ENCODE results near the gene EFCAB11. TPM values are rescaled to one million over a fixed set of nuclear protein-coding genes. Genes with fewer than 3 reads are reported as not detected.

EFCAB11 gene
- total and polyA plus RNA-seq, 2 of the 4 experiments (the other 2 are of a cell fraction), result 2.2 to 5.3 TPM

GRCh38 chr14:89748004-89748403, 206.5 kb downstream of the EFCAB11 start:
- WGBS, 2 experiments (ENCODE audit: extremely low coverage in 2 of 2, insufficient read length in 1 of 2), result no CpG with 5 or more reads among the region's 5 CpGs
- no peaks in the 10 kb centered on the region for H4K20me1 ChIP-seq (ENCODE audit: insufficient read depth, low read length)
- no peak overlapping the region for H3K9ac ChIP-seq (ENCODE audit: low read depth, low read length)
- no peak overlapping the region for H3K23ac ChIP-seq (ENCODE audit: low read depth, low read length)
- no peak overlapping the region for H2BK15ac ChIP-seq (ENCODE audit: low read depth, low read length)
- no peak overlapping the region for H3K18ac ChIP-seq (ENCODE audit: low read depth, low read length)
- no peak overlapping the region for H2BK5ac ChIP-seq (ENCODE audit: low read depth, low read length, poor library complexity, severe bottlenecking)
- no TSS peak for BruUV-seq (replicated peaks)
- CTCF ChIA-PET, result no interaction called here
- H3K36me3 ChIP-seq (ENCODE audit: control insufficient read depth, insufficient read depth, low read length), result no peaks in the 10 kb centered on the region
- H3K9me3 ChIP-seq (ENCODE audit: control insufficient read depth, insufficient read depth, low read length), result peaks cover 3% of the 10 kb centered on the region; the same call in 1 of the 2 replicates
- no peak overlapping the region for H2AK5ac ChIP-seq (ENCODE audit: low read depth, low read length)
- no peak overlapping the region for H4K91ac ChIP-seq (ENCODE audit: insufficient read depth, low read depth, low read length)
- peak; percentile 85 for ATAC-seq (ENCODE audit: low read depth)
- peaks cover 2% of the 10 kb centered on the region; the same call in 1 of the 2 replicates for H3K4me1 ChIP-seq (ENCODE audit: control insufficient read depth, insufficient read depth, low read length)
- H3K4ac ChIP-seq (ENCODE audit: low read depth, low read length), result no peak overlapping the region
- no peak overlapping the region for H3K4me3 ChIP-seq (ENCODE audit: insufficient read depth, low read depth, low read length)
- no peaks in the 10 kb centered on the region for H3K9me1 ChIP-seq (ENCODE audit: insufficient read depth, low read length)
- H2AFZ ChIP-seq (replicated peaks; ENCODE audit: low read length, poor library complexity), result no peak overlapping the region
- intact Hi-C loops (cut with micrococcal nuclease) (no loop called here), dilution Hi-C loops (cut with HindIII; ENCODE audit: low sequenced_read_pairs, unreplicated experiment) (no loop called here), in situ Hi-C loops (cut with MboI; ENCODE audit: low sequenced_read_pairs) (no loop called here)
- no peak overlapping the region for H3K14ac ChIP-seq (replicated peaks; ENCODE audit: low read depth, low read length)
- no peak overlapping the region for H2BK120ac ChIP-seq (ENCODE audit: low read depth, low read length)
- no peak overlapping the region for H4K8ac ChIP-seq (ENCODE audit: low read depth in 2 of 2, low read length in 2 of 2)
- DNase-seq, result peak; percentile 85
- peak; percentile 77 for TF ChIP-seq NFE2L2 (IDR thresholded peaks at IDR 0.05; ENCODE audit: low read depth, low read length)
- TF ChIP-seq CTCF (conservative IDR thresholded peaks at IDR 0.05; ENCODE audit: low read depth, low read length), result no peak
- TF ChIP-seq RFX5 (IDR thresholded peaks at IDR 0.05; ENCODE audit: low read depth, low read length), result no peak
- TF ChIP-seq MAZ (IDR thresholded peaks at IDR 0.05; ENCODE audit: borderline replicate concordance, low read depth, low read length), result no peak
- TF ChIP-seq ELK1 (IDR thresholded peaks at IDR 0.05; ENCODE audit: borderline replicate concordance, low read depth, low read length), result no peak
- TF ChIP-seq RAD21 (IDR thresholded peaks at IDR 0.05; ENCODE audit: low read length), result peak; percentile 25
- peak; percentile 33; the same call in 1 of the 2 replicates for TF ChIP-seq FOS (IDR thresholded peaks at IDR 0.05; ENCODE audit: low read depth, low read length)
- TF ChIP-seq SMC3 (IDR thresholded peaks at IDR 0.05; ENCODE audit: low read depth, low read length), result no peak
- peak; percentile 98 for TF ChIP-seq MAFK (IDR thresholded peaks at IDR 0.05; ENCODE audit: low read depth, low read length)
- no peak for TF ChIP-seq MXI1 (IDR thresholded peaks at IDR 0.05; ENCODE audit: borderline replicate concordance, low read depth, low read length)
- no peak for TF ChIP-seq CHD1 (IDR thresholded peaks at IDR 0.05; ENCODE audit: low read depth, low read length)
- no peaks in the 10 kb centered on the region for H3K27me3 ChIP-seq (ENCODE audit: control insufficient read depth, insufficient read depth, low read length)
- no peak overlapping the region for H2BK20ac ChIP-seq (ENCODE audit: low read depth, low read length)
- POLR2A ChIA-PET (ENCODE audit: unreplicated experiment), result no interaction called here
- H3K79me1 ChIP-seq (ENCODE audit: low read depth in 1 of 2, low read length in 2 of 2), result no peaks in the 10 kb centered on the region
- no peak overlapping the region for H2AK9ac ChIP-seq (replicated peaks; ENCODE audit: low read depth, low read length, poor library complexity)
- no peak overlapping the region for H3K56ac ChIP-seq (ENCODE audit: extremely low read depth, insufficient read depth, low read length)
- H4K5ac ChIP-seq (ENCODE audit: low read depth, low read length), result no peak overlapping the region
- peak overlapping the region; percentile 52; the same call in 1 of the 2 replicates for H3K4me2 ChIP-seq (ENCODE audit: low read depth, low read length)
- no peak overlapping the region for H3K27ac ChIP-seq (ENCODE audit: insufficient read depth, low read length)
